Measurements from ENCODE around the gene EFNB1.

EFNB1 gene

DNA sequence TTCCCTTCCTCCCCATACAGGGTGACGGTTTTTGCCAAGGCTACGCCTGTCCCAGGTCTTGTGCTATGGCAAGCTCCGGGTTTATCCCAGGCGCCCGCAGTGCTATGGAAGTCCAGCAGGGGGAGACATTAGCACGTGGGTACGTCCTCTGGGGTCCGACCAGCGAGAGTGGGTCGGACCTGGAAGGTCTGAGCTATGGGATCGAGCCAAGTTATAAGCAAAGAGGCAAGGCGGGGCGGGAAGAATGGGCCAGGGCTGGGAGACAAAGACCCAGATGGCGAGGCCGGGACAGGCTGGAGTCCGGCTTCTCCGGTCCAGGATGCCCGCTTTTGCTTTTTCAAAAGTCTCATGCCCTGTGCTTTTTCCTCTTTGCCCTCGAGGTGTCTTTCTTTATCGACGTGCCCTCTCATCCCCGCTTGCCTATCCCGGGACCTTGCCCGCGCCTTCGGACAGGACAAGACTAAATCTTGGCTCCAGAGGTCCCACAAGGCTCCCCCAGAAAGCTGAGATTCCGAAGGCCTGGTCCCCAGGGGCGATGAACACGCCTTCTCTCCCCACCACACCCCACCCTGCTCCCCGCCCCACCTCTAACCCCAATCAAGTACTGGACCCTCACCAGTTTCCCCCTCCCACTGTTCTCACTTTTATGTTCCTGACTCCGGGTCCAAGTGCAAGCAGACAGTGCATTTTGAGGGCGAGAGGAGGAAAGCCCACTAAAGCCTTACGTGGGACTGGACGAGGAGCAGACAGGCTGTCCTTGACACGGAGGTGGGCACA is 785 bp upstream of the EFNB1 start:
- peak; percentile 75 for DNase-seq (ENCODE audit: low read depth)

DNA sequence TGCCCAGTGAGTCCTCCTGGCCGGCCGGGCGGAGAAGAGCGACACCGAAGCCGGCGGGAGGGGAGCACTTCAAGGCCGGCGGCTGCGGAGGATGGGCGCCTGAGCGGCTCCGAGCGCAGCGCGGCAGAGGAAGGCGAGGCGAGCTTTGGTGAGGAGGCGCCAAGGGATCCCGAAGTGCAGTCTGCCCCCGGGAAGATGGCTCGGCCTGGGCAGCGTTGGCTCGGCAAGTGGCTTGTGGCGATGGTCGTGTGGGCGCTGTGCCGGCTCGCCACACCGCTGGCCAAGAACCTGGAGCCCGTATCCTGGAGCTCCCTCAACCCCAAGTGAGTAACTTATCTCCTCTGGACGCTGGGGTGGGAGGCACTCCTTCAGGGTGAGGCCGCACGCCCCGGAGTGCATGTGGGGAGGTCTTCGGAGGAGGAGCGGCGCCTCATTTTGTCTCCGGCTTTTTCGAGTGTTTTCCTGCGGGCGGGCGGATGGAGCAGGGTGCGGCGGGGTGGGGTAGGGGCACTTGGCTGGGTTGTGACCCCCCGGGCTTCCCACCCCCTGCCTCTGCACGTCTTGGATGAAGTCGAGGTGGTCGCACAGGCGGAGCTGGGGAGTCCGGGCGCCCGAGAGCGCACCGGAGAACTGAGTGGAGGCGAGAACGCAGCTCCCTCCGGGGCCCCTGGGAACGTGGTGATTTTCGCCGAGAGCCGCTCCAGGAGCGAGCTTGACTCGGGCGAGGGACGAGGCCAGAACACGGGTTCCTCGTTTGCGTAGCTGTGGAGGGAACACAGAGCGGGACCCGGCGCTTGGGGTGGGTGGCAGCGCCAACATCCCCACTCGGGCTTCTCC is 979 bp downstream of the EFNB1 start:
- peak; percentile 48 for DNase-seq (ENCODE audit: low read depth)

DNA sequence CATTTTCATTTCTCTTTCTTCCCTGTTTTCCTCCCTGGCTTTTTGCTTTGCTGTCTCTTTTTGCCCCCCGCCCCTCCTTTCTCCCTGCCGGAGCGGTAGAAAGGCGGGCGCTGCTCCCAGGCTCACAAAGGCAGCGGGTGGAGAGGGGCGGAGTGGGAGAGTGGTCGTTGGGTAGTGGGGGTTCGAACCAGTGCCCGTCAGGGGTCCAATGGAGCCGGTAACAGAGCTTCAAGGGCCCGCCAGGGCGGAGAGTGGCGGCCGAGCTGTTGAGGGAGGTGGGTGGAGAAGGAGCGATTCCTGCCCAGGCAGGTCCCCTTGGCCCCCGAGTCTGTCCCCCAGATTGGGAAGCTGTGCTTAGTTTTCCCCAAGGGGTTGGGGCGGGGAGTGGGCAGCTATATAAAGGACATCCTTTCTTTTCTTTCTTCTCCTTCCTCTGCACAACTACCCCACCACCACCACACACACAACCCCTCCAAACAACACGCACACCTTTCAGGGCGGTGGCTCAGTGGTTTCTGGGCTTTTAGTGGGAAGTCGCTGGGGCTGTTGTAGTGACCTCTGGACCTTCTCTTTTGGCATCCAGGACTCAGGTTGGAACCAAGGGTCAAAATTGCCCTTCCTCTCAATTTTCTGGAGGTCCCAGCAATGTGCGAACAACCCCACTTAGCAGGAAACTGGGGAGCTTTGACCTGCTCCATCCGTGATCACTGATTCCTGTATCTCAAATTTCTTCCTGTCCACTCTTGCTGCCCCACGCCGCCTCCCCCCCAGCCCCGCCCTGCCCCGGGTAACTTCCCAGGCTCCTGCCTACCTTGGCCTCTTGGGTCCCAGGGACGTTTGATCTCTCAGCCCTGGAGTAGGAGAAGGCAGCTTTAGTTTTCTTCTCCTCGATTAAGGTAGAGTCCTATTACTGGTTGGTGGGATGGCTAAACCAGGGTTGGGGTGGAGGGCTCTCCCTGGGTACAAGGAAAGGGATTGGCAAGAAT is 1.9 kb downstream of the EFNB1 start:
- no peak for DNase-seq (ENCODE audit: low read depth)

DNA sequence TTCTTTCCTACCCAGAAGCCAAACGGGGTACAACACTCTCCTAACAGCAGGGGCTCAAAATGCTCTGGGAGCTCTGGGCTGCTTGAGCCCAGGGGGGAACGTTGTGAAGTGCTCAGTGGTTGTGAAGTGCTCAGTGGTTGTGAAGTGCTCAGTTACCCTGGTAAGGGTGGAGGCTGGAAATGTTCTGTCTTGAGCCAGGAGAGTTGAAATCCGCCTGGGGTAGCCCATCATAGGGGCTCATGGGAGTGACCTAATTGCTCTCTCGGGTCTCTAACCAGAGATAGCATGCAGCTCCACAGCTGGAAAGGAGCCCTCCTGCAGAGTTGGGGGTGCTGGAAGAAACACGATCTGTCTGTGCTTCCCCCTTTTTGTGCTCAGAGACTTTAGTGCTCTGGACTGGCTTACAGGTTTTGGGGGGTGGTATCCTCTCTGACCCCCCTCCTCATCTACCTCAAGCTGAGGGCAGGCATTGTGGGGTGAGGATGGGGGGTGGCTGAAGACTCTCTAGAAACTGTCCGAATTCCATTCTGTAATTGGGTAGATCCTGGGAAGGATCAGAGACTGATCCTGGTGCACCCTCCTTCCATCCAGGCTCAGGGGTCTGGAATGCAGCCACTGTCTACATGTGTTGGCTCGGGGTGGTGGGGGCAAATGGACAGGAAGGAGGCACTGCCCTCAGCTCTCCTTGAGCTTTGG is 2.7 kb downstream of the EFNB1 start:
- DNase-seq (ENCODE audit: low read depth) = no peak

DNA sequence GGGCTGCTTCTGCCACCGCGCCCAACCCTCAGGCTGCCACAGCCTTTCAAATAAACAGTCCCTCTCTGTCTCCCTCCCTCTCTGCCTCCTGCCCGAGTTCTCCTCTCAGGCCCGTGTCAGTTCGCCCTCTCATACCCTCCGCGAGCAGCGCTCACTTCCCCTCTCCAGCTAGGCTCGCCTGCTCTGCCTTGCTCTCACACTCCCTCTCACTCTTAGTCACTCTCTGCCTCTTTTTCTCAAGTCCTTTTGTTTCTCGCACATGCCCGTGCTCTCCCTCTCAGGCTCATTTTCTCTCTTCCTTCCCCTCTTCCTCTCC is 3.2 kb downstream of the EFNB1 start:
- DNase-seq (ENCODE audit: low read depth) = peak; percentile 78

DNA sequence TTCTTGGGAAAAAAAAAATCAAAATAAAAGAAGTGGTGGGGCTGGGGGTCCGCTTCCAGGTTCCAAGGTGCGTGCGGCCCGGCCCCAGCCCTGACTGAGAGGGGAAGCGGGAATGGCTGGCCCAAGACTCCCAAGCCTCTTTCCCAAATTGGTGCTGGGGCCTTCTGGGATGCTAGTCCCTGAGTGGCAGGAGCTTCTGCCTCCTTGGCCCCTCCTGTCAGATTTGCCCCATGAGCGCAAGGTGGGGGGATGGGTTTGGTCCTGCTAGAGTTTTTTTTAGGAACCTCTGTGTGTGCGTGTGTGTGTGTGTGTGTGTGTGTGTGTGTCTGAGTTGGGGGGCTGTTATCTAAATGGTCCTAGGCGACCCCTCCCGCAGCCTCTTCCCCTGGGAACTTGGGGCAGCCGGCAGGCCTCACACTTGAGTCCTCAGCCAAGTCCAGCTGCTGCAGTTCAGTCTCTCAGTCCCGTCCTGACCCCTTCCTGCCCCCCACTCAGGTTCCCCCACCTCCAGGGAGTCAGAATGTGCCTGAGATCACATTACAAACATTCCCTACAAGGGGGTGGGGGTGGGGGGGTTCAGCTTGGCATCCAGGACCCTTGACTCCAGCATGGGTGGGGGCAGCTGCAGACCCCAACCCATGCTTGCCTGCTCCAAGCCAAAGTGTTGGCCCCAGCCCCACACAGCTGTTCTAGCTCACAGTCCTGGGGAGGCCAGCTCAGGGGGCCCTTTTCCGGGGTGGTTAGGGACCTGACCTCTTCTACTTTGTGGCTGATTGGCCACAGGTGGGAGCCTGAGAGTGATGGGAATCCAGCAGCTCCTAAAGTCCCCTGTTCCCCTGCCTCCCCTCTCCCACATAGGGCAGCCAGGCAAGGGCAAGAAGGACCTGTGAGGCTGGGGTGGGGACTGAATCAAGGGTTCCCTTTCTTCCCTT is 4.0 kb downstream of the EFNB1 start:
- no peak for DNase-seq (ENCODE audit: low read depth)

DNA sequence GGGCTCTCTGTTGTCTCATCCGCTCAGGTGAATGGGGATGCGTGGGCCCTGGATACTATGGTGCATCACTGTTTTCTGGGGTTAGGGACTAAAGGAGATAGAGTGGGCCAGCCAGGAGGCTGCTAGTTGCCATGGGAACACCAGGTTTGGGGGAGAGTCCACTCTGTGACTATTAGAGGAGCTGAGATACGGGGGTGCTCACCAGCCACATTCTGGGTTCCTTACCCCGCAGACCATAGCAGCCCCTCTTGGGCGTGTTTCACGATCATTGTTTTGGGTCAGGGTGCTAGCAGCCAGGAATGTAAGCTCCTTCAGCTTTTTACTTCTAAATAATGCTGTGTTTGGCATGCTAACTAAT is 4.6 kb downstream of the EFNB1 start:
- DNase-seq (ENCODE audit: low read depth) = no peak

DNA sequence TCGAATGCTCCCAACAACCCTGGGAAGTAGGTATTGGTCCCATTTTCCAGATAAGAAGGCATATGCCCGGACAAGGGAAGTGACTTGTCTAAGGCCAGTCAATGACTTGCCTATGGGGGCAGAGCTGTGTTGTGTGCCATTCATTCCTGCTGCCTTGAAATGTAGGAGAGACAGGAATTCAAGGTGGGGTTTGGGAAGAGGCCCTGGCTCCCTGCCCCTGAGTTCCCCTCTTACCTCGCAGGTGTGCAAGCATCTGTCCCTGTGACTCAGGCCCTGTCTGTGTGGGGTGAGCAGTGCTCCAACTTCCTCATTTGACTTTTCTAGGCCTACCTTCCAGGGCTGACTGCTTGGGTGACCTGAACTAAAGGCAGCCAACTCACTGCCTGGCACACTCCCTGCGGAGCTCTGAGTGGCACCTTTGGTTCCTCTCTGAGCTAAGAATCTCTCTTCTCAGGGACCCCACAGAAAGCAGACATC is 5.1 kb downstream of the EFNB1 start:
- no peak for DNase-seq (ENCODE audit: low read depth)

DNA sequence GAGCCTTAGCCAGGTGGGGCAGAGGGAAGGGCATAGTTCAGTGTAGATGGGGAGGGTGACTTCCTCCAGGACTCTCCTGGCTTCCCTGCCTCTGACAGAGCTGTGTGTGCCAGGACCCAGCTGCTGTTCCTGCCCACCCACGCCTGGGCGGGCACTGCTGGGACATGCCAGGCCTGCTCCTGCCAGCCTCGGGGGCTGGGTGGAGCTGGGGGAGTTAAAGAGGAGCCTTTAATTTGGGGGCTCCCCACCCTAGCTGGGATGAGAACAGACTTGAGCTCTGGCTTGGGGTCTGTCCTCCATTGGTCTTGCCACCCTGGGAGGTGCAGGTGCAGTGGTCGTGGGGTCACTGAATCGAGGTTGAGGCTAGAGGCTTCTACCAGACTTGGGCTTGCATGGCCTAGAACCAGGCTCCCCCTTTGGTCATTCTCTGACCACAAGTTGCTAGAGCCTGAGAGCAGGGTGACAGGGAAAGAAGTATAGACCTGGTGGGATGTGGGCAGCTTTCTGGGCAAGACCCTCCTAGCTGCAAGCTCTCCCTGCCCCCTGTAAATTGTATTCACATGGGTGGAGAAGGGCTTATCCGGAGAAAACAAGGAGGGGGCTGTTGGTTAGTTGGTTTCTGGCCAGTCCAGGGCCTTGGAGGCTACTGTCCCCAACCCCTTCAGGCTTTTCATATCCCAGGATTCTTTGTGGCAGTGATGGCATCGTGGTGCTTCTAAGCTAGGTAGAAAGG is 5.7 kb downstream of the EFNB1 start:
- no peak for DNase-seq (ENCODE audit: low read depth)

DNA sequence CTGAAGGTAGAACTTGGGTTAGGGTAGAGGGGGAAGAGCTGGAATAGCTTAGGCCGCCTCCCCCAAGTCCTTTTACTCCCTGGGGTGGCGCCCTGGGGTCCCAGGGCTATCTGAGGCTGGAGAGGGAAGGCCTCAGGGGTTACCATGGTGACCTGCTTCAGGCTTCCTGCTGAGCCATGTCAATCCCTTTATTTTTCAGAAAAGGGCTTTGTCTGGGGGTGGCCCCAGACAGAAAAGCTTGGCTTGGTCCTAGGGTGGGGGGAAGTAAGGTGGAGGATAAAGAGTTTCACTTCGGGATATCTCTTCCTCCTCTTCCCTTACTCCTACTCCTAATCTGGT is 6.3 kb downstream of the EFNB1 start:
- DNase-seq (ENCODE audit: low read depth) = no peak

DNA sequence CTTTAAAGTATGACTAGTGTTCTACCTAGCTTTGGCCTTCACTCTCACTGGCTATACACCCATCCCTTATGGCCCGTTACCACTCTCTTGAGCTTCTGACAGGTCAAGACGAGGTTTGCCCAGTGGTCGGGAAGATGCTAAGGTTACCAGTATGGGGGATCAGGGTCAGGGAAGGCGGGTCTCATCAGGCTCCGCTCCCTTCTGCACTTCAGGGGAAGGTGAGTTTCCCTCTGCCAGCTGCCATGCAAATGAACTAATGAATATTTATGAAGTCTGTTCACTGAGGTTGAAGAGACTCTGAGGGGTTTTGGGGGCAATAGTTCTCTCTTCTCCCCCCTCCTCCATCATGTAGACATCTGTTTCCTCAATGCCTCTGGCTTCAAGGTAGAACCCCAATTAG is 6.6 kb downstream of the EFNB1 start:
- no peak for DNase-seq (ENCODE audit: low read depth)

DNA sequence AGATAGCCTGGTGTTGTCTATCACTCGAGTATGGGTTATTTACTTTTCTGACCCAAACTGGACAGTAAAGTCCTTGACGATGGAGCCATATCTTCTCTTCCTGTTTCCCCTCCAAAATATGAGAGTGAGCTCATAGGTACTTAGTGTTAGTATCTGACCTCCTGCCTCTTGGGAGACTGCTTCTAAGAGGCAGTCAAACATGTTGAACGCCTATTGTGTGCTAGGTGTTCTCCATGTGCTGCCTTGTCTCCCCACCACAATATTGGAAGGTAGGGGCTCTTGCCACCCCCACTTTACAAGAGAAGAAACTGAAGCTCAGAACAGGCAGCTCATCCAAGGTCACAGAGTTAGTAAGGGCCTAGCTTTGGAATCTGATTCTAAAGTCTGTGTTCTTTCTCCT is 8.3 kb downstream of the EFNB1 start:
- no peak for DNase-seq (ENCODE audit: low read depth)

DNA sequence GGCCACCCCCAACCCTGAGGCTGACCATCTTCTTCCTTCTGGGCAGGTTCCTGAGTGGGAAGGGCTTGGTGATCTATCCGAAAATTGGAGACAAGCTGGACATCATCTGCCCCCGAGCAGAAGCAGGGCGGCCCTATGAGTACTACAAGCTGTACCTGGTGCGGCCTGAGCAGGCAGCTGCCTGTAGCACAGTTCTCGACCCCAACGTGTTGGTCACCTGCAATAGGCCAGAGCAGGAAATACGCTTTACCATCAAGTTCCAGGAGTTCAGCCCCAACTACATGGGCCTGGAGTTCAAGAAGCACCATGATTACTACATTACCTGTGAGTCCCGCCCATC is 9.7 kb downstream of the EFNB1 start:
- DNase-seq (ENCODE audit: low read depth) = no peak

DNA sequence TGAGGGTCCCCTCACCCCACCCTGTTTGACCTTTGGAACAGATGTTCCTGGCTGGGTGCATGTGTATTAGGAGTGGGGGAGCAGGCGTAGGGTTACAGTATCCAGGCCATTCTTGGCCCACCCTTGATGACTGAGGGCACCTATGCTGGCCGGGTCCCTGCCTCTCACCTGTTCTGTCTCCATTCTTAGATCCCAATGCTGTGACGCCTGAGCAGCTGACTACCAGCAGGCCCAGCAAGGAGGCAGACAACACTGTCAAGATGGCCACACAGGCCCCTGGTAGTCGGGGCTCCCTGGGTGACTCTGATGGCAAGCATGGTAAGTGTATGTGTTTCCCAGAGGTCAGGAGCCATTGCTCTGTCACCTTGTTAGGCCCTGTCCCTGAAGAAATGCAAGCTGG is 10.9 kb downstream of the EFNB1 start:
- DNase-seq (ENCODE audit: low read depth) = no peak

DNA sequence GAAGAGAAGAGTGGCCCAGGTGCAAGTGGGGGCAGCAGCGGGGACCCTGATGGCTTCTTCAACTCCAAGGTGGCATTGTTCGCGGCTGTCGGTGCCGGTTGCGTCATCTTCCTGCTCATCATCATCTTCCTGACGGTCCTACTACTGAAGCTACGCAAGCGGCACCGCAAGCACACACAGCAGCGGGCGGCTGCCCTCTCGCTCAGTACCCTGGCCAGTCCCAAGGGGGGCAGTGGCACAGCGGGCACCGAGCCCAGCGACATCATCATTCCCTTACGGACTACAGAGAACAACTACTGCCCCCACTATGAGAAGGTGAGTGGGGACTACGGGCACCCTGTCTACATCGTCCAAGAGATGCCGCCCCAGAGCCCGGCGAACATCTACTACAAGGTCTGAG is 11.4 kb downstream of the EFNB1 start:
- no peak for DNase-seq (ENCODE audit: low read depth)

DNA sequence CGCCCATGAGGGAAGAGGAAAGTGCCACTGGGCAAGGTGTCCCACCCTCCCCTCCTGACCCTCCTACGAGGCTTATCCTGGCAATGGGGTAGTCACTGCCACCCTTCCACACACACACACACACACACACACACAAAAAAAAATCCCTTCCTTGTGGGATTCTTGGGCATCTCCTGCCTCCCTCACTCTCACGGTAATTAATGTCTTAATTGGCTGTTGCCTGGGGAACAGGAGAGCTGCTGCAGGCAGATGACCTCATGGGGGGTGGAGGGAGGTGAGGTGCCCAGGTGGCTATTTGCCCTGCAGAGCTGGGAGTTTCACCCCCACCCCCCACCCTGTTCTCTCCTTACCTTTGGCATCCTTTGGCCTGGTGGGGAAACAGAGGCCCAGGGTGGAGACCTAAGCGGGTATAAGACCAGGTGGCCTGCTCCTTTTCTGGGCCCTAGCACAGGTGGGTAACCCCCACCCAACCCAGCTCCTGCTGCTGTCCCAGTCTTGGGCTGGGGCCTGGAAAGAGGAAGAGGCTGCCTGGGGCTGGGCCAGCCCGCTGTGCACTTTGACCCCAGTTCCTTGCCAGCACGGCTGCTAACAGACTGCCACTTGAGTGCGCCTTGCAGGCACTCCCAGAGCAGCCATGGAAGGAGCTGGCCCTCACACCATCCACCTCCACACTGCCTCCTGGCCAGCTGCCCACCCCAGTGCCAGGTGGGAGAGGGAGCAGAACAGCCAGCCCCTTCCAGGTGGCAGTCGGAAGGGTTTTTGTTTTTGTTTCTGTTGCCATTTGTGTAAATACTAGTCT is 12.6 kb downstream of the EFNB1 start:
- no peak for DNase-seq (ENCODE audit: low read depth)

DNA sequence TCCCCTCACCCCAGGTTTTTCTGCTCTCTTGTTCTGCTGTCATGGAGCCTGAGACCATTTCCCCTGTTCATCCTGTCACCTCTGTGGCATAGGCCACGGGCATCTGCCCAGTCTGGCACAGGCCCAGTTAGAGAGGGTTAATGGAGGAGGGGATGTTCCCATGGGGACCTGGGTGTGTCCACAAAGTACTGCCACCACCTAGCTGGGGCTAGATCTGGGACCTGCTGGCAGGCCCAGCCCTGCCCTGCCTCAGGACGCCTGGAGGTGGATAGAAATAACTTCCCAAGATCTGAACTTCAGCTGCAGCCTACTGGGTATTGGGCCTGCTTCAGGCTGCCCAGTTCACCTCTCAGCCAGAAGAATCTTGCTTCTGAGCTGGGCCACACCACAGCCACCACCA is 13.5 kb downstream of the EFNB1 start:
- no peak for DNase-seq (ENCODE audit: low read depth)

DNA sequence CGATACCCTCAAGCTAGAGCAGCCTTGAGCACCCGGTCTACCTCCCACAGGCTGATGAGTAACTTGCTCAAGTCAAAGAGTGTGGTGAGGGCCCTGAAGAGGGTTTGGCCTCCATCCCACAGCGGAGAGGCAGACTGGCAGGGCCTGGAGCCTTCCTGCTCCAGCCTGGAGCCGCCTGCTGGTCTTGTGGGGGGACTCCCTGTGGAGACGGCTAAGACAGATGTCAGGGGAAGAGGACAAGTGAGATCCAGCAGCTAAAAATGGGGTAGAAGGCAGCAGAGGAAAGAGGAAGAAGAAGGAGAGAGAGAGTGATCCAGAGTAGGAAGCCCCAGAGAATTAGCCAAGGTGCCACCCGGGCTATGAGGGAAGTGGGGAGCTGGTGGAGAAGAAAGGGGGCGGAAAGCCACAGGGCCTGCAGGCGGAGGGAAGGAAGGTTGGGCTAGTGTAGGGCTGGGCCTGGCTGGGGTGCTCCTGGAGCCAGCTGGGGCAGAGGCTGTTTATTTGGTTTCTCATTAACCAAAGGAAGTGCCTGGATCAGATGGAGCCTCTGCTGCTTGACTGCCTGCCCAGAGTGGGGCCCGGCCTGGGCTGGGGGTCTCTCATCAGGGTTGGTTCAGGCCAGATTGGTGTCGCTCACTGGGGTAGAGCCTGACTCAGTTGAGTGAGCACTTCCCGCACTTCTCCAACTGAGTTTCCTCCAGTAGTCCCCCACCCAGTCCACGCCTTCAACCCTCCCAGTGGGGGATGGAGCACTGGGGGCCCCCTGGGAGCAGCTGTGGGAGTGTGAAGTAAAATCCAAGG is 14.2 kb downstream of the EFNB1 start:
- peak; percentile 8 for DNase-seq (ENCODE audit: low read depth)

DNA sequence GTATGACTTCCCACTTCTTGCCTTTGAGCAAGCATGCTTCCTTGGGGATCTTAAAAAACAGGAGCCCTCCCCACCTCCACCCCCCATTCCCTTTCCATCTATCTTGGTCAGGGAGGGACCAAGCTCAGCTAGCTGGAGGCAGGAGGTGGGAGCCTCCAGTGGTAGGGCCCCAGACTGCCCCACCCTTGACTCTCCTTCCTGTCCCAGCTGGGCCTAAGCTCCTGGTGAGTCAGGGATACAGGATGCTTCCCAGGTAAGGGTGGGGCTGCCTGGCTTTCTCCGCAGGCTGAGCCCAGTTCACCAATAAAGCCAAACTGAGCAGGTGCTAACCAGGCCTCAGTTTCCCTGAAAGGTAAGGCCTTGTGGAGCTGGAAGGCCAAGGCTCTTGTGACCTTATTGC is 15.2 kb downstream of the EFNB1 start:
- no peak for DNase-seq (ENCODE audit: low read depth)

Measured in EH (cell line).